Subcutaneous adipose tissue (tissue), 4 donors: ENCODE data around the gene MAL. TPM values are rescaled to one million over a fixed set of nuclear protein-coding genes. Genes with fewer than 3 reads are reported as not detected.

Experiments
- CTCF ChIP-seq: fragments of 450-650 bp; IDR thresholded peaks from one replicate; pipeline ENCODE4 v1.5.1; 2016; ENCODE audit warnings: low read depth, mild to moderate bottlenecking, control low read depth, antibody characterized with exemption, moderate library complexity
- total RNA-seq, 4 donors: library from RNA; depleted of rRNA; stranded (reverse); fragments of >200 nt; gene quantifications; one replicate each; pipeline ENCODE4 v1.1.0, GENCODE V29; 2016

Gene MAL
- total RNA-seq, 4 donors from 2014 or later: not detected

- TF ChIP-seq CTCF: no peak
These were observed 23.5 kb downstream of the MAL start for GRCh38 chr2:95048825-95049682.

DNA sequence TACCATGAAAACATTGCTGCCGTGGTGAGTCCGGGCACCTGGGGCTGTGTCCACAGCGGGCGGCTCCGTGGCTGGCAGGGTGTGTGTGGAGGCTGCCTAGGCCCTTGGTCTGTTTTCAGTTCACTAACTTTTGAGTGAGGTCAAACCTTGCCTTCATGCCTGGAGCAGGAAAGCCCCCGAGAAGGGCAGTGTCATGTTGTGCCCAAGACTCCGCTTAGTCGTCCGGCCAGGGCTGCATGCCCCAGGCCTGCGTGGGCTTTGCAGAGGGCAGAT is 24.1 kb downstream of the MAL start:
- TF ChIP-seq CTCF: no peak

GRCh38 chr2:95049961-95050360 is 24.5 kb downstream of the MAL start:
- TF ChIP-seq CTCF: no peak

DNA sequence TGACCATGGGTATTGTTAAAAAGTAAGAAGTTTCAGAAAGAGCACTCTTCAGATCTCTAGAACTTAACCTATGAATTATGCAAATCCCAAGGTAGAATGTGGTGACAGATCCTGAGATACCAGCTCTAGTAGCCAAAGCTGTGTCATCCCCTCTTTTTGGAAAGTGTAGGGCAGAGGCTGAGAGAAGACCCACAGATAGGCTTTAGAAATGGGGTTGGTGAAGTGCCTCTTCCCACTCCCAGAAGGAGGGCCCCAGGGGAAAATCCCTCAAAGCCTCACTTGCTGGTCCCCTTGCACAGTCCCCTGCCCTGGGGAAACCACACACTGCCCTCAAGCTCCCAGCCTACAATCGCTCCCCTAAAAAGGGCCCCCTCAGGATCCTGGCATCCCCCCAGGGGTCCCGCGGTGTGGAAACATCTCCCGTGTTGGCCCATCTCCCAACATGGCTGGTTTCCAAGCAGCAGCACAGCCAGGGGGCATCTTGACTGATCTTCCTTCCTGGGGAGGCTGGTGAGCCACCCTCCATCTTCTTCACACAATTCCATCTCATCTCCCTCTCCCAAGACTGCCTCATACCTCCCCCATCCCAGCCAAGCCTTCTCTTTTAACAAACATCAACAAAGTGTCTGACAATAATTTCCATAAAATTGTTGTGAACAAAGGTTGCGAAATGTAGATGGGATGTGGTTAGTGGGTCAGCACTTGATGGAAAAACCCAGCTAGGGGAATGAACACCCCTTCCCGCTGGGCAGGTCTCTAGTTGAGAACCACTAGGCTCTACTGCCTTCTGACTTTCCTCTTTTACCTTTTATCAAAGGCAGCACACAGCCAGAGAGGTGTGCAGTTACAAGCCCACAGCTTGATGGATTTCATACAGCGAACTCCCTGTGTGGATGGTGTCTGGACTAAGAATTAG is 25.1 kb downstream of the MAL start:
- no peak for TF ChIP-seq CTCF

GRCh38 chr2:95051626-95052025 is 26.1 kb downstream of the MAL start:
- TF ChIP-seq CTCF: no peak

DNA sequence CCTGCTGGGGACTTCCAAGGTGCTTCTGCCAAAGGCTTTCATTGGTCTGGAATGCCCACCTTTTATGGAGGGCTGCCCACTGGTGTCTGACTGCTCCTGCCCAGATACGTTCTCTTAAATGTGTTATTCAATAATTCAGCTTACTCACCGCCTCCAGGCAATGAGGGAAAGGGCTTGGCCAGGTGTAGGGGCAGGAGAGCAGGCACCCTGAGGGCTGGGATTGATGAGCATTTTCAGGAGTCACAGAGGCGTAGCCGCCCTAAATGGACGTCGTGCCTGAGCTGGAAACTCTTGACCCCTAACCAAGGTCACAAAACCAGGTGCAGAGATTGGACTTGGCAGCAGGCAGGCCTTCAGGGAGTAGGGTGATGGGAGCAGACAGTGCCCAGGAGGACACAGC is 26.8 kb downstream of the MAL start:
- no peak for TF ChIP-seq CTCF

DNA sequence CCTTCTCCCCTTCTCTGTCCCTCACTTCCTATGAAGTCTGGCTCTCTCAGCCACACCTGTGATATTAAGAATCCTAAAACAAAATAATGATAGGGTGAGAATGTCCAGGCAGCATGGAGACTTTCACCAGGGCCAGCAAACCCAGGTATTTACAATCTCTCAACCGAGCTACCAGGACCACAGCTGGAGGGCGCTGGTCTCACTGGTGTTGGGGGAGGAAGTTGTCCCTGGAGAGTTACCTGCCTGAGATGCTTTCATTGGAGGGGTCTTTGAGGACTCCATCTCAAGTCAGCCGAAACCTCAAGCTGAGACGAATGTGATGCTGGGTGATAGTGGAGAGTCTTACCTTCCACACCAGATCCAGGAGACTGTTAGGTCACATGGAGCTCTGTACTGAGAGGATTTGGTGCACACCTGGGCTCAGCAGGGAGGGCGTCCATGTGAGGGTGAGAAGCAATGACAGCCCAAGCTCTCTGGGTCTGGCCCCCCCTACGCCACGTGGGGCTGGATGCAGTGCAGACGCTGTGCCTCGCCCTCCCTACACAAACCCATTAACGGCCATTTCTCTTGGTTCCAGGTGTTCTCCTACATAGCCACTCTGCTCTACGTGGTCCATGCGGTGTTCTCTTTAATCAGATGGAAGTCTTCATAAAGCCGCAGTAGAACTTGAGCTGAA is 27.4 kb downstream of the MAL start:
- TF ChIP-seq CTCF: no peak
